Kidney (tissue), 14 donors: ENCODE data around the gene DISP3. TPM values are rescaled to one million over a fixed set of nuclear protein-coding genes. Genes with fewer than 3 reads are reported as not detected.

Experiments
- DNase-seq, 5 donors: peaks; one replicate each; pipeline ENCODE4 v3.0.0-alpha.2; 2013 to 2020
- FAIRE-seq: peaks from 2 replicates; lab custom pipeline; 2012; peaks lifted over from hg19 to GRCh38; lab: Jason Lieb, UNC
- H3K27ac ChIP-seq, 2 donors: one replicate each; pipeline ENCODE4 v1.7.0; 2013; ENCODE audit warnings: low read depth in 2 of 2, low read length in 2 of 2, inconsistent platforms in 1 of 2
- H3K27me3 ChIP-seq: one replicate; pipeline ENCODE4 v1.7.1; 2013; ENCODE audit warnings: low read length, inconsistent platforms; ENCODE audit not compliant: control insufficient read depth, insufficient read depth
- H3K36me3 ChIP-seq, 3 donors: one replicate each; pipeline versions ENCODE4 v1.7.0 to v1.7.1; 2013; ENCODE audit warnings: low read length in 3 of 3, control low read depth in 1 of 3, inconsistent platforms in 1 of 3; ENCODE audit not compliant: insufficient read depth in 3 of 3, control insufficient read depth in 2 of 3
- H3K4me1 ChIP-seq, 3 donors: one replicate each; pipeline versions ENCODE4 v1.7.0 to v1.7.1; 2013; ENCODE audit warnings: low read length in 3 of 3, inconsistent platforms in 1 of 3, low read depth in 1 of 3; ENCODE audit not compliant: control insufficient read depth in 2 of 3, insufficient read depth in 2 of 3
- H3K4me3 ChIP-seq, 3 donors: one replicate each; pipeline versions ENCODE4 v1.7.0 to v1.8.1; 2013; ENCODE audit warnings: low read length in 3 of 3, control low read depth in 1 of 3, inconsistent platforms in 1 of 3
- H3K9ac ChIP-seq, 3 donors: one replicate each; pipeline versions ENCODE4 v1.7.0 to v1.7.1; 2013; ENCODE audit warnings: low read length in 3 of 3, control low read depth in 1 of 3, inconsistent platforms in 1 of 3
- H3K9me3 ChIP-seq, 3 donors: one replicate each; pipeline versions ENCODE4 v1.7.0 to v1.7.1; 2013; ENCODE audit warnings: low read length in 3 of 3, control low read depth in 1 of 3, inconsistent platforms in 1 of 3; ENCODE audit not compliant: control insufficient read depth in 2 of 3, insufficient read depth in 1 of 3
- intact Hi-C: fragments of 100-400 bp; cut with DNase I; formaldehyde crosslinking; loops from one replicate; pipeline ENCODE4 v1.11.1; 2022
- polyA plus RNA-seq: library from polyadenylated mRNA; stranded (reverse); fragments of 350-450 nt; fragmentation: Illumina TruSeq; extraction: RNeasy Lipid Tissue Mini Kit (QIAGEN cat#74804); gene quantifications from one replicate; pipeline ENCODE4 v1.2.3, GENCODE V29; 2014; ENCODE audit warnings: low read depth, low replicate concordance; ENCODE audit not compliant: insufficient read depth
- total RNA-seq: library from RNA; stranded (reverse); fragmentation: NEBNext Ultra II Directional; extraction: Animal tissue kit (Norgen Biotek cat#: 25700); gene quantifications from one replicate; pipeline ENCODE4 v1.2.1, GENCODE V29; 2021
- TF ChIP-seq, protein P1 (sequence below): IDR thresholded peaks from 3 replicates; pipeline ENCODE4 v1.5.1; 2012; ENCODE audit warnings: mild to moderate bottlenecking, moderate library complexity, borderline replicate concordance; ENCODE audit not compliant: insufficient read depth; ENCODE audit errors: extremely low read depth
- donor health status: control.
- donor health status: control.
- donor health status: control.
- donor health status: control.
- donor health status: control.
- donor health status: DM: yes; HTN: yes; CAD: no.
- donor health status: Normal renal cell carcinoma (clear cell type).

The DISP3 gene
- total and polyA plus RNA-seq, 2 donors from 2014 or later = 0.19 TPM; not detected in 1

DNA sequence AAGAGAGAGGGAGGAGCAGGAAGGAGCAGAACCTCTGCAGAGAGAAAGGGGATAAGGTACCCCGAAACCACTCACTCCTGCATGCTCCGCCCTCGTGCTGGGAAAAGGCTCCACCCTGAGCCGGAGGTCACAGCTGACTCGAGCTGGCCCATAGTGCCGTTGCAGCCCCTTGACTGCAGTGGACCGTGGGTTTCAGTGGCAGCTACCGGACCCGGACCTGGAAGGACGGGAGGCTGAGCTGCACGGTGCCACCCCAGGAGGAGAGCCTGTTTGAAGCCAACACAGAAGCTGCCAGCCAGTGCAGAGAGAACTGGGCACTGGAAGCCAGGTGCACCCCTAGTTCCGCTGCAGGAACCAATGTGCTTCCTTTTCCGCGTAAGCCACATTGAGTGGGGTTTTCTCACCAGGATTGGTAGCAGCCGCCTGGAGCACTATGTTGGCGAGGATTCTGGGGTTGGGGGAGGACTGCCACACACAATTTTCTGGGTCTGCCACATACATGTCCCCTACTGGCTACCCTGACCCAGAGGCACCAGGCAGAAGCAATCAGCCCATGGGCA lies 91.9 kb downstream of the DISP3 start:
- Histone ChIP-seq H3K9me3 (peaks cover 0 to 4% (median 0%) of the 10 kb centered on the region in 3 donors), H3K36me3 (no peaks in the 10 kb centered on the region), H3K27ac (no peak overlapping the region), H3K27me3 (no peaks in the 10 kb centered on the region), H3K4me1 (no peaks in the 10 kb centered on the region), H3K9ac (no peak overlapping the region), H3K4me3 (no peak overlapping the region)
- FAIRE-seq (no peak), DNase-seq (no peak)
- intact Hi-C loops = no loop called here
- TF ChIP-seq, protein P1, sequence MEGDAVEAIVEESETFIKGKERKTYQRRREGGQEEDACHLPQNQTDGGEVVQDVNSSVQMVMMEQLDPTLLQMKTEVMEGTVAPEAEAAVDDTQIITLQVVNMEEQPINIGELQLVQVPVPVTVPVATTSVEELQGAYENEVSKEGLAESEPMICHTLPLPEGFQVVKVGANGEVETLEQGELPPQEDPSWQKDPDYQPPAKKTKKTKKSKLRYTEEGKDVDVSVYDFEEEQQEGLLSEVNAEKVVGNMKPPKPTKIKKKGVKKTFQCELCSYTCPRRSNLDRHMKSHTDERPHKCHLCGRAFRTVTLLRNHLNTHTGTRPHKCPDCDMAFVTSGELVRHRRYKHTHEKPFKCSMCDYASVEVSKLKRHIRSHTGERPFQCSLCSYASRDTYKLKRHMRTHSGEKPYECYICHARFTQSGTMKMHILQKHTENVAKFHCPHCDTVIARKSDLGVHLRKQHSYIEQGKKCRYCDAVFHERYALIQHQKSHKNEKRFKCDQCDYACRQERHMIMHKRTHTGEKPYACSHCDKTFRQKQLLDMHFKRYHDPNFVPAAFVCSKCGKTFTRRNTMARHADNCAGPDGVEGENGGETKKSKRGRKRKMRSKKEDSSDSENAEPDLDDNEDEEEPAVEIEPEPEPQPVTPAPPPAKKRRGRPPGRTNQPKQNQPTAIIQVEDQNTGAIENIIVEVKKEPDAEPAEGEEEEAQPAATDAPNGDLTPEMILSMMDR = no peak

DNA sequence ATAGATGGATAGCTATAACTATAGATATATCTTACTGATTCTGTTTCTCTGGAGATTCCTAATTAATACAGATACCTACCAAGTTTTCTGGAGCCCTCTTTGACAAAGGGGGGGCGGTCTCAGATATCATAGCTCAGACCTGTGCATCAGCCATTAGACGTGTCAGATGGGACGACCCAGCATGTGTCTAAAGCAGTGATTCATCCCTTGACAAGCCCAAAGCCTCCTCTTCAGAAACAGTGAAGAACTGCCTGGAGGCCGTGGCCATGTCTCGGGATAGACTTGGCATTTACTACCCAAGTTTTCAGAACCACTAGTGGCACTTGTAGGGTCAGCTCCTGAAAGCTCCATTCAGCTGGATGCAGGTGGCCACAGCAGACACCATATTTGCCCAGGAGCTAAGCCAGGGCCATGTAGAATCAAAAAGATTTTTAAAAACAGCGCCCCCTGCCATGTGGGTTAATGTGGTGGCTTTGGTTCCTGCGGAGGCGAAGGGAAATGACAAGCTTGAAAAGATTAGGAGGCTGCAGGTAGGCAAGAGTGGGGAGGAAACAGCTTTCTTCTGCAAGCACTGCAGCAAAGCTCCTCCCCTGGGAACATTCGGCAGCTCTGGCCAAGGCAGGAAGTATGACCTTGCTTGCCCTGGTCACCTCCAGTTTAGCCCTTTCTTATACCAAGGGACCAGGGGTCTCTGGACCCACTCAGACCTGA lies 93.1 kb downstream of the DISP3 start:
- H3K36me3 ChIP-seq = no peaks in the 10 kb centered on the region
- no peak overlapping the region for H3K4me3 ChIP-seq
- no peaks in the 10 kb centered on the region for H3K27me3 ChIP-seq
- TF ChIP-seq, protein P1 = no peak
- intact Hi-C loops = no loop called here
- DNase-seq (no peak), FAIRE-seq (no peak)
- H3K4me1 ChIP-seq = no peaks in the 10 kb centered on the region
- H3K9ac ChIP-seq = no peak overlapping the region
- peaks cover 0 to 4% (median 0%) of the 10 kb centered on the region in 3 donors for H3K9me3 ChIP-seq
- H3K27ac ChIP-seq = no peak overlapping the region

GRCh38 chr1:11573116-11573692 lies 94.2 kb downstream of the DISP3 start:
- DNase-seq (no peak), FAIRE-seq (no peak)
- no peak overlapping the region for H3K9ac ChIP-seq
- no peaks in the 10 kb centered on the region for H3K4me1 ChIP-seq
- no peak overlapping the region for H3K4me3 ChIP-seq
- intact Hi-C loops = no loop called here
- no peaks in the 10 kb centered on the region for H3K27me3 ChIP-seq
- no peaks in the 10 kb centered on the region for H3K9me3 ChIP-seq
- H3K36me3 ChIP-seq = no peaks in the 10 kb centered on the region
- TF ChIP-seq, protein P1 = no peak
- H3K27ac ChIP-seq = no peak overlapping the region
